ENCODE results near the gene CEP295NL.
"Not testable (repeated sequence)": the region's sequence is repeated elsewhere in the genome, so short reads cannot be mapped to it uniquely, and the experiment has no call there.

Gene CEP295NL

GRCh38 chr17:78882540-78883088, 20.4 kb downstream of the CEP295NL start:
- DNase-seq (ENCODE audit: insufficient read length, low spot score) (no peak), FAIRE-seq (no peak)
- no peak for TF ChIP-seq POLR2A (IDR thresholded peaks at IDR 0.05; ENCODE audit: low read depth, low read length)

- DNase-seq (ENCODE audit: insufficient read length, low spot score) (no peak), FAIRE-seq (no peak)
- TF ChIP-seq POLR2A (IDR thresholded peaks at IDR 0.05; ENCODE audit: low read depth, low read length): no peak
These were observed 23.3 kb downstream of the CEP295NL start for GRCh38 chr17:78879635-78880186.

- FAIRE-seq (no peak), DNase-seq (ENCODE audit: insufficient read length, low spot score) (no peak)
- TF ChIP-seq POLR2A (IDR thresholded peaks at IDR 0.05; ENCODE audit: low read depth, low read length): no peak
These were observed 24.0 kb downstream of the CEP295NL start for GRCh38 chr17:78878871-78879527.

- FAIRE-seq (no peak), DNase-seq (ENCODE audit: insufficient read length, low spot score) (no peak)
- no peak for TF ChIP-seq POLR2A (IDR thresholded peaks at IDR 0.05; ENCODE audit: low read depth, low read length)
These were observed 24.7 kb downstream of the CEP295NL start for GRCh38 chr17:78878261-78878660.

- not testable (repeated sequence) for DNase-seq (ENCODE audit: insufficient read length, low spot score); FAIRE-seq
These were observed 26.0 kb downstream of the CEP295NL start for GRCh38 chr17:78876954-78877517.

- no peak for FAIRE-seq
These were observed 26.9 kb downstream of the CEP295NL start for GRCh38 chr17:78876094-78876597.

GRCh38 chr17:78875363-78876093, 27.5 kb downstream of the CEP295NL start:
- DNase-seq (ENCODE audit: insufficient read length, low spot score) (no peak), FAIRE-seq (no peak)
- TF ChIP-seq POLR2A (IDR thresholded peaks at IDR 0.05; ENCODE audit: low read depth, low read length): no peak

More at GRCh38 chr17:78876094-78876597, 26.9 kb downstream of the CEP295NL start:
- DNase-seq (ENCODE audit: insufficient read length, low spot score): no peak
- TF ChIP-seq POLR2A (IDR thresholded peaks at IDR 0.05; ENCODE audit: low read depth, low read length): no peak

GRCh38 chr17:78873519-78874340, 29.3 kb downstream of the CEP295NL start:
- FAIRE-seq (no peak), DNase-seq (ENCODE audit: insufficient read length, low spot score) (peak; percentile 42)
- TF ChIP-seq POLR2A (IDR thresholded peaks at IDR 0.05; ENCODE audit: low read depth, low read length): no peak

- FAIRE-seq: no peak
- TF ChIP-seq POLR2A (IDR thresholded peaks at IDR 0.05; ENCODE audit: low read depth, low read length): no peak
- no peak for DNase-seq (ENCODE audit: insufficient read length, low spot score)
These were observed 30.5 kb downstream of the CEP295NL start for GRCh38 chr17:78872486-78872885.

GRCh38 chr17:78870621-78871020, 32.4 kb downstream of the CEP295NL start:
- FAIRE-seq (no peak), DNase-seq (ENCODE audit: insufficient read length, low spot score) (no peak)
- TF ChIP-seq POLR2A (IDR thresholded peaks at IDR 0.05; ENCODE audit: low read depth, low read length): no peak

- FAIRE-seq (no peak), DNase-seq (ENCODE audit: insufficient read length, low spot score) (no peak)
- TF ChIP-seq POLR2A (IDR thresholded peaks at IDR 0.05; ENCODE audit: low read depth, low read length): no peak
These were observed 34.6 kb downstream of the CEP295NL start for GRCh38 chr17:78868391-78868790.

GRCh38 chr17:78867046-78867445, 36.0 kb downstream of the CEP295NL start:
- not testable (repeated sequence) for DNase-seq (ENCODE audit: insufficient read length, low spot score); FAIRE-seq

- DNase-seq (ENCODE audit: insufficient read length, low spot score) (peak; percentile 50), FAIRE-seq (no peak)
- TF ChIP-seq POLR2A (IDR thresholded peaks at IDR 0.05; ENCODE audit: low read depth, low read length): no peak
These were observed 37.2 kb downstream of the CEP295NL start for GRCh38 chr17:78865682-78866390.
